Duodenal mucosa (tissue), 2 donors: ENCODE measurements around the gene CTBP2.

Experiments used
- H3K27ac ChIP-seq: one replicate; pipeline ENCODE4 v1.7.0; 2013; ENCODE audit warnings: low read depth, low read length
- H3K27me3 ChIP-seq, 2 donors: one replicate each; pipeline ENCODE4 v1.7.0; 2013; ENCODE audit warnings: low read length in 2 of 2, control low read depth in 1 of 2; ENCODE audit not compliant: insufficient read depth in 2 of 2, control insufficient read depth in 1 of 2
- H3K36me3 ChIP-seq, 2 donors: one replicate each; pipeline ENCODE4 v1.7.0; 2013; ENCODE audit warnings: low read length in 2 of 2, control low read depth in 1 of 2; ENCODE audit not compliant: insufficient read depth in 2 of 2, control insufficient read depth in 1 of 2
- H3K4me1 ChIP-seq, 2 donors: one replicate each; pipeline ENCODE4 v1.7.0; 2013; ENCODE audit warnings: low read length in 2 of 2, control low read depth in 1 of 2; ENCODE audit not compliant: insufficient read depth in 2 of 2, control insufficient read depth in 1 of 2
- H3K4me3 ChIP-seq, 2 donors: one replicate each; pipeline ENCODE4 v1.7.0; 2013; ENCODE audit warnings: low read length in 2 of 2, low read depth in 1 of 2
- H3K9ac ChIP-seq, 2 donors: one replicate each; pipeline ENCODE4 v1.7.0; 2013; ENCODE audit warnings: low read length in 2 of 2, low read depth in 1 of 2
- H3K9me3 ChIP-seq, 2 donors: one replicate each; pipeline ENCODE4 v1.7.0; 2013; ENCODE audit warnings: low read length in 2 of 2, control low read depth in 1 of 2; ENCODE audit not compliant: control insufficient read depth in 1 of 2

Gene CTBP2

DNA sequence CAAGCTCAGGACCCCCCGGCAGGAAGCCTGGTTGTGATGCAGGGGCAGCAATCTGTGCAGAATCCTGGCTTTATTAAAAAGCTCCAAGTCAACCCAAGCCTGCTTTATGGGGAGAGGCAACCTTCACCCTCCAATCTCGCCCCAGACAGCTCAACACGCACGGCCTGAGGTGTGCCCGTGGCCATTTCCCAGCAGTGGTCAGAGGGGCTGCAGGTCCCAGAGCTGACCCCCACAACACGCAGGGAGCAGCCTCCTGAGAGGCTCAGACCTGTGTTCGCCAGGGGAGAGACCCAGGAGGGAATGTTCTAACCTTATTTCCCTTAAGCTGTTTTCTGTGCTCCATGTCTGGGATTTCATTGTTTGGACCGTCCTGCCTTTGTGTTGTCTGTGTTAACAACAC lies 108.2 kb downstream of the CTBP2 start:
- Histone ChIP-seq H3K9ac (no peak overlapping the region), H3K36me3 (peaks cover 0 to 13% of the 10 kb centered on the region in 2 donors), H3K27ac (no peak overlapping the region), H3K27me3 (no peaks in the 10 kb centered on the region), H3K4me3 (no peak overlapping the region), H3K4me1 (peaks cover 34 to 40% of the 10 kb centered on the region in 2 donors), H3K9me3 (no peaks in the 10 kb centered on the region)

- no peak overlapping the region for H3K4me3 ChIP-seq
- H3K9ac ChIP-seq = no peak overlapping the region
- peaks cover 0 to 5% of the 10 kb centered on the region in 2 donors for H3K36me3 ChIP-seq
- no peaks in the 10 kb centered on the region for H3K27me3 ChIP-seq
- peaks cover 27 to 34% of the 10 kb centered on the region in 2 donors for H3K4me1 ChIP-seq
- no peak overlapping the region for H3K27ac ChIP-seq
- H3K9me3 ChIP-seq = no peaks in the 10 kb centered on the region
Observed at GRCh38 chr10:125050383-125050782, 110.0 kb downstream of the CTBP2 start.

DNA sequence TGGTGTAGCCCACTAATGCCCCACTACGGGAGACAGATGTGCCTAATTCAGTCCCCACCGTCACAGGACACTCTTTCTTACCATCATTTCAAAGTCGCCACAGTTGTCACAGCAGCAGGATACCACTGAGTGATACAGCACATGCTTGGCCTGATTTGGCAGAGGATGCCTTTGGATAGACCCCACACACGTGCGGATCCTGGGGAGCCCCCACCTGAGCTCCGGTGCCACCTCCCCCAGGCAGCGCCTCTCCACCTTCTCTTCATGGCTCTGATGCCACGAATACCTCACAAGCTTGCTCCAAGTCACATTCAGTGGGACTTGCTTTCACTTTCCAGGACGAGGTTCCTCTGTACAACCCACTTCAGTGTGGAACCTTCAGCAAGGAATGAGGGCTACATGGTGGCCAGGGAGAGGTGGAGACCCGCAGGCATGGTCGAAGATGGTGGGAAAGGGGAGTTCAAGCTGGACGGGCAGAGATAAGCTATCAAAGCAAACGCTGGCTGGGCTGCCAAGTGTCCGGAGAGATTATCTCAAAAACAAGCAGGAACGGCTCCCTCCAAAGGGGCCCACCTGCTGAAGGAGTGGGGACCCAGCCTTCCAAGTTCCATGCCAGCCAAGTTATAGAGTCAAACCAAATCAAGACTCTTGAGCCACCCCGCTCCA lies 111.0 kb downstream of the CTBP2 start:
- Histone ChIP-seq H3K4me1 (peaks cover 34 to 37% of the 10 kb centered on the region in 2 donors), H3K36me3 (peaks cover 0 to 5% of the 10 kb centered on the region in 2 donors), H3K9ac (peak overlapping the region in 1 of 2 donors; percentile 15), H3K27me3 (no peaks in the 10 kb centered on the region), H3K9me3 (no peaks in the 10 kb centered on the region), H3K27ac (no peak overlapping the region), H3K4me3 (no peak overlapping the region)

DNA sequence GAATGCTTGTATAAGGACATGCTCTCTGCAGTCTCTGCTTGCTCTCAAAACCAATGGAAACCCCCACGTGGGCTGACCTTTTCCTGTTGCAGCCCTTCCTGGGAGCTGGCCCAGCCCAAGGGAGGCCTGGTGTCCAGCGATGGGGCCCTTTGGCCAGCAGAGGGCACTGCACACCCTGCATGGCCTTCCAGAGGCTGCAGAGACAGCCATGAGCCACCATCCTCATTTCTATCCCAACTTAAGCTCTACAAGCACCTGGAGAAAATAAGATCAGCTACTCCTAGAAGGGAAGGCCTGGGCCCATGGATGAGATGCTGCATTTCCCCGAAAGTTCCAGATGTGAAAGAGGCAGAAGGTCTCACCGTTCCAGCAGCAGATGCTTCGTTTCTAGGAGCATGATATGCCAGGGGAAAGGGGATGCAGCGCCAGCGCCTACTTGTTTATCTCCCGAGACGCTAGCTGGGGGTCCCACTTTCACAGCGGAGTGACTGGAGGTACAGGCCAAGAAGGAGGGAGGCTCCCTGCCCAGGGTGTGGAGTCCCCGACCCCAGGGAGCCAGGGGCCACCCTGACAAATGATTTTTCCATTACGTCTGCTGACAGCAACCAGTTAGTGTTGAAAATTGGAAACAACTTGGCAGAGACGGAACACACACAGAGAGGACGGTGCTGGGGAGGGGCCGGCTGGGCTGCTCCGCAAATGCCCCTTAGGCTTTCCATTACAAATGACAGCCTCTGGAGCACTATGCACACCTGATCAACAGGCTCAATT lies 112.1 kb downstream of the CTBP2 start:
- Histone ChIP-seq H3K36me3 (peaks cover 0 to 5% of the 10 kb centered on the region in 2 donors), H3K27me3 (no peaks in the 10 kb centered on the region), H3K9ac (no peak overlapping the region), H3K27ac (no peak overlapping the region), H3K4me3 (no peak overlapping the region), H3K4me1 (peaks cover 34 to 37% of the 10 kb centered on the region in 2 donors), H3K9me3 (no peaks in the 10 kb centered on the region)

- Histone ChIP-seq H3K27ac (no peak overlapping the region), H3K27me3 (no peaks in the 10 kb centered on the region), H3K4me3 (no peak overlapping the region), H3K36me3 (peaks cover 0 to 6% of the 10 kb centered on the region in 2 donors), H3K9ac (no peak overlapping the region), H3K9me3 (no peaks in the 10 kb centered on the region), H3K4me1 (peaks cover 38 to 40% of the 10 kb centered on the region in 2 donors)
Observed at GRCh38 chr10:125043841-125044658, 116.3 kb downstream of the CTBP2 start.

- Histone ChIP-seq H3K4me3 (no peak overlapping the region), H3K27me3 (no peaks in the 10 kb centered on the region), H3K36me3 (peaks cover 5 to 11% of the 10 kb centered on the region in 2 donors), H3K27ac (no peak overlapping the region), H3K9ac (no peak overlapping the region), H3K9me3 (no peaks in the 10 kb centered on the region), H3K4me1 (peaks cover 34 to 40% of the 10 kb centered on the region in 2 donors)
Observed at GRCh38 chr10:125041856-125042506, 118.4 kb downstream of the CTBP2 start.

DNA sequence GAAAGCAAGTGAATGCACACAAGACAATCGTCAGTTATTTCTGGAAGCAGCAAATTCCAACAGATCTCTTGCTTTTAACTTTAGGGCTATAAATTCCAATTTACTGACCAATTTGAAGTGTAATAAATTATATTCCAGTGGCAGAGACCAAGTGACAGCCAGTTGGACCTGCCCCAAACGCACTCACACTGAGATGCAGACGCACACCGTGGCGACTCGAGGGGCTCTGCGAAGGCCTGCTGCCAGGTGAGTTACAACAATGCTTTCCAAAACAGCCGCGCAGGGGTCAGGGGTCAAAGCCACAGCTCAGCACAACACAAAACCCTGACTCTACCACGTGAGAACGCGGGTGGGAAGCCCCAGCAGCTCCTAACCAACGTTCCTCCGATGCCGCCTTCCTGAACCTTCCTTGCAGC lies 121.0 kb downstream of the CTBP2 start:
- Histone ChIP-seq H3K4me3 (no peak overlapping the region), H3K27ac (no peak overlapping the region), H3K9ac (no peak overlapping the region), H3K4me1 (peaks cover 22 to 30% of the 10 kb centered on the region in 2 donors), H3K36me3 (peaks cover 9 to 32% of the 10 kb centered on the region in 2 donors), H3K27me3 (no peaks in the 10 kb centered on the region), H3K9me3 (no peaks in the 10 kb centered on the region)

- Histone ChIP-seq H3K27ac (no peak overlapping the region), H3K4me1 (peaks cover 22 to 30% of the 10 kb centered on the region in 2 donors), H3K9me3 (no peaks in the 10 kb centered on the region), H3K36me3 (peaks cover 9 to 32% of the 10 kb centered on the region in 2 donors), H3K4me3 (no peak overlapping the region), H3K27me3 (no peaks in the 10 kb centered on the region), H3K9ac (no peak overlapping the region)
Observed at GRCh38 chr10:125038637-125039036, 121.7 kb downstream of the CTBP2 start.

GRCh38 chr10:125037145-125037877 lies 123.1 kb downstream of the CTBP2 start:
- Histone ChIP-seq H3K27me3 (no peaks in the 10 kb centered on the region), H3K4me1 (peaks cover 22 to 27% of the 10 kb centered on the region in 2 donors), H3K36me3 (peaks cover 14 to 33% of the 10 kb centered on the region in 2 donors), H3K27ac (no peak overlapping the region), H3K9me3 (no peaks in the 10 kb centered on the region), H3K4me3 (no peak overlapping the region), H3K9ac (no peak overlapping the region)
